Activated gamma-delta T cell treated with anti-CD3 and anti-CD28 coated beads, Interleukin-2, amount 50 U/mL, for 16 hours (primary cell): Measurements from ENCODE around the gene PXYLP1.
"Not testable (repeated sequence)": the region's sequence is repeated elsewhere in the genome, so short reads cannot be mapped to it uniquely, and the experiment has no call there.

Experiments
- DNase-seq: peaks from one replicate; pipeline ENCODE4 v3.0.0-alpha.2; 2020; ENCODE audit warnings: low read depth

PXYLP1 gene

GRCh38 chr3:141294301-141294700 lies 62.7 kb downstream of the PXYLP1 start:
- no peak for DNase-seq

GRCh38 chr3:141294848-141295247 lies 63.2 kb downstream of the PXYLP1 start:
- DNase-seq: no peak

GRCh38 chr3:141300426-141300825 lies 68.8 kb downstream of the PXYLP1 start:
- not testable (repeated sequence) for DNase-seq

GRCh38 chr3:141302364-141303141 lies 70.9 kb downstream of the PXYLP1 start:
- no peak for DNase-seq

- DNase-seq: peak; percentile 54
Observed at GRCh38 chr3:141303481-141304223, 72.0 kb downstream of the PXYLP1 start.

GRCh38 chr3:141305436-141305835 lies 73.8 kb downstream of the PXYLP1 start:
- DNase-seq: no peak

- DNase-seq: no peak
Observed at GRCh38 chr3:141306276-141306675, 74.7 kb downstream of the PXYLP1 start.

GRCh38 chr3:141306922-141307321 lies 75.3 kb downstream of the PXYLP1 start:
- DNase-seq: no peak

- DNase-seq: no peak
Observed at GRCh38 chr3:141307351-141308059, 75.9 kb downstream of the PXYLP1 start.

- no peak for DNase-seq
Observed at GRCh38 chr3:141308588-141309218, 77.1 kb downstream of the PXYLP1 start.

- no peak for DNase-seq
Observed at GRCh38 chr3:141311170-141311495, 79.5 kb downstream of the PXYLP1 start.

GRCh38 chr3:141311496-141312353 lies 80.1 kb downstream of the PXYLP1 start:
- DNase-seq: peak; percentile 99

- no peak for DNase-seq
Observed at GRCh38 chr3:141312354-141313092, 80.9 kb downstream of the PXYLP1 start.

- no peak for DNase-seq
Observed at GRCh38 chr3:141313093-141313683, 81.6 kb downstream of the PXYLP1 start.

GRCh38 chr3:141314415-141314814 lies 82.8 kb downstream of the PXYLP1 start:
- DNase-seq: not testable (repeated sequence)

- no peak for DNase-seq
Observed at GRCh38 chr3:141316851-141317250, 85.2 kb downstream of the PXYLP1 start.

- no peak for DNase-seq
Observed at GRCh38 chr3:141320399-141321108, 88.9 kb downstream of the PXYLP1 start.

- no peak for DNase-seq
Observed at GRCh38 chr3:141321109-141321497, 89.5 kb downstream of the PXYLP1 start.

- DNase-seq: no peak
Observed at GRCh38 chr3:141323936-141324704, 92.5 kb downstream of the PXYLP1 start.
